Hindlimb muscle (tissue), 1 donor: Measurements from ENCODE around the gene CDH10. TPM values are rescaled to one million over a fixed set of nuclear protein-coding genes. Genes with fewer than 3 reads are reported as not detected.
A peak's percentile ranks its signal among the peaks of the same experiment; 100 is the strongest.

ENCODE experiments used
- DNase-seq: peaks from one replicate; pipeline ENCODE4 v3.0.0-alpha.2; 2013
- polyA plus RNA-seq: library from polyadenylated mRNA; unstranded; fragments of 120-200 nt; gene quantifications from one replicate; pipeline ENCODE4 v1.2.1, GENCODE V29; 2013; ENCODE audit not compliant: insufficient read length

Gene CDH10
- polyA plus RNA-seq = 0.26 TPM

DNA sequence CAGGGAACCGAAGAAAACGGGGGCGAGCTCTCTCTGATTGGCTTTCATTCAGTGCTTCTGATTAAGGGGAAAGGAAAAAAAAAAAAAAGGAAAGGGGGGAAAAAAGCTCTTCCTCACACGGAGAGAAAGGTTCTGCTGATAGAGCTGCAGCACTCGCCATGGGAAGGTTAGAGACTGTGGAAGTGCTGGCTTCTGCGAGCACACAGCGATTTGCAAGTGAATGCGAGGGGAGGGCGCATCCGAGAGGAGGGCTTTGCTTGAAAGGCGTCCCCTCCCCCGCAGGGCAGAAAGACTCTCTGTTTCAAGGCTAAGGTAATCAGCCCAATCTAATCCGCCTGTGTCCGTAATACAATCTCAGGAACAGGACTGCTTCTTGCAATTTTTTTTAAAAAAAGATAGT is at the start of gene CDH10:
TSS of gene CDH10 (minus strand) at position 218 of the 400 bp plus-strand sequence. CDS start 51,488 bp downstream, outside the sequence.
- peak; percentile 45 for DNase-seq

DNA sequence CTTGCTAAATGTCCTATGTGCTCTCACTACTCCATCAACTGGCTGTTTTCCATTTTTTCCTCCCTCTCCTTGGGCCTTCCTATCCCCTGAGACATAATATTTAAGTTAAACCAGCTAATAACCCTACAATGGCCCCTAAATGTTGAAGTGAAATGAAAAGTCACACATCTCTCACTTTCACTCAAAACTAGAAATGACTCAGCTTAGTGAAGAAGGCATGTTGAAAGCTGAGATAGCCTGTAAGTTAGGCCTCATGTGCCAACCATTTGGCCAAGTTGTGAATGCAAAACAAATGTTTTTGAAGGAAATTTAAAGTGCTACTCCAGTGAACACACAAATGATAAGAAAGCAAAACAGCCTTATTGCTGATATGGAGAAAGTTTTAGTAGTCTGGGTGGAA is 48.8 kb upstream of the CDH10 start:
- DNase-seq = no peak

DNA sequence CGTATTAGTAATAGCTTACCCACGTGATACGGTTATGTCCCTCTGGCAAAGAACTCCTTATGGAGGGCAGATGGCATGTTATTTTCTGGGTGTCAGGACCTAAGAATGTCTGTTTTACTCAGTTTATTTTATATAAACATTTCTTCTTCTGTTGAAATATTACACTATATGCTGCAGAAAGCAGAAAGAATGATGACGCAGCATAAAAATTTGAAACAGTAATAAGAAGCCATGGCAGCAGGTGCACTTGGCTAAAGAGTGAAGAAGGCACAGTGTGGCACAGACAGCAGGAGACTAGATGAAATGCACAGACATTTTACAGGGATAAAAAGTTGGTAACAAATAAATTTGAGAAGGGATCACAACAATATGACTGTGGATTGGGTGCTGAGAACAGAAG is 46.3 kb upstream of the CDH10 start:
- DNase-seq = no peak

DNA sequence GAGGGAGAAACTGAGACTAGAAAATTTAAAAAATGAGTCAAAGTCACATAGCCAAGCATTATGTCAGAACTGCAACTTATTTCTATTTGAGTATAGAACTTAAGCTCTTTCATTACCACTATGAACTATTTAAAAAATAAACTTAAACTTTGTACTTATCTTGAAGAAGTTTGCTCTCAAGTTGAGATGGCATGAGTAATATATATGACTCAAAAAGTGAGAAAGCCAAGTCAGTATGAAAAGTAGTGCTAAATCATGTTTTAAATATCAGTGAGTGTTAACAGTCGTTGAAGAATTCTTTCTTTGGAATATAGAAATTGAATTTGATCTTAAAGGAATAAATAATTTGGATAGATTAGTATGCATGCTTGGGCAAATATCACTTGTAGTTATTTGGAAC is 36.3 kb upstream of the CDH10 start:
- no peak for DNase-seq

DNA sequence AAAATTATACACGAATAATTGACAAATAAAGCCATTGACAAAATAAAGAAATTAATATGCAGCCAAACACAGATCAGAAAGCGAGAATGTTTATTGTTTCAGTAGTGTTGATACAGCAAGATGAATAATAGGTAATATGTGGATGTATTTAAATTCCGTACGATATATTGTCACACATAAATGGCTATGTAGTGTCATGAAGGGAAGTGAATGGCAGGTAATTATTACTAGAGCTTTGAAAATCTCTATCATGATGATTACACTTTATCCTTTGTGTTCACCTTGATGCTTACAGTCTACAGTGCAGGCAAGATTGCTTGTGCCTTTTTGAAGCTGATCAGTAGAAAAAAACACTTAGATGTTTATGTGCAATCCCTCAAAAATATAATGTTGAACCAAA is 23.3 kb upstream of the CDH10 start:
- DNase-seq = no peak

DNA sequence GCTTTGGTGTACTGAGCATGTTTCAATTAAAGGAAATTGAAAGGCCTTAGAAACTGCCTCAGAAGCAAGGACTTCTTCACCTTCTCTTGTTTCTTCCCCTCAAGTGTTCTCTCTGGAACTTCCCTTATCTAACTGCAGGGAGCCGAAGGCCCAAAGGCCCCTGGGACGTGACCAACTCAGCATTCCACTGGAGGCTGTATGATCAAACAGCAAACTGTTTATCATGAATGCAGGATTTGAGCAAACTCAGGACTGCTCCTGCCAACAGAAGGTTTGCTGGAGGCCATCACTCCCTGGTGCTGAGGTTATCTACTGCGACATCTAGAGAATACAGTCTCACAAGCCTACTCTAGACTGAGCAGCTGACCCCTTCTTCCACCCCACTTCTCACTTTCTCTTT is 4.8 kb upstream of the CDH10 start:
- DNase-seq = no peak

DNA sequence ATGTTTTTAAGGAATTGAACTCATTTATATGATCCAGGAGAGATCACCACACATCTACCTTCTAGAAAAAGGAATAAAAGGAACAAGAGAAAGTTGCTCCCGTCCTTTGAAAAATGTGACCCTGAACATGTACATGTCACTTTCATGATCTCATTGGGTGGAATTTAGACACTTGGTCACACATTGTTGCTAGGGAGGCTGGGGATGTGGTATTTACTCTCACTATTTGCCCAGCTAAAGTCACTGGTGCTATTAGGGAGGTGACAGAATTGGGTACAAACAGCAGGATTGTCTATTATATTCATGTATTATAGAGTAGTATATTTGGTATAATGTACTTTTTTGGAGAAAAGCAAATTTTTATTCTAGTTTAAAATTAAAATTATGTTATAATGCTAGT is 2.1 kb upstream of the CDH10 start:
- DNase-seq = no peak

DNA sequence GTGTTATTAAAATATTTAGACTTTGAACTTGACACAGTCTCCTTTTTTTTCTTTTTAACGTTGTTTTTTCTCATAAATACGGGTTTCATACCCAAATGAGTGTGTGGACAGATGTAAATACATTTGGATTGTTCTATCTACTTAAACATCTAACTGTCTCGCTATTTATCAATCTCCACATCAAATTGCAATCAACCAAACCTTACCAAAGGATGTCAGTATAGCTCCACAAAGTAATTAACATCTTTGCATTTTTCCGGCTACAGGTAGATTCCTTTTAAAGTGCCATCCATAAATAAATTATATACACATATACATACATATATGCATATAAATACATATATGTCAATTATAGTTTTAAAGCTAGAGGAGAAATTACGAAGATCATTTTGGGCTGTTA is 705 bp upstream of the CDH10 start:
- no peak for DNase-seq

DNA sequence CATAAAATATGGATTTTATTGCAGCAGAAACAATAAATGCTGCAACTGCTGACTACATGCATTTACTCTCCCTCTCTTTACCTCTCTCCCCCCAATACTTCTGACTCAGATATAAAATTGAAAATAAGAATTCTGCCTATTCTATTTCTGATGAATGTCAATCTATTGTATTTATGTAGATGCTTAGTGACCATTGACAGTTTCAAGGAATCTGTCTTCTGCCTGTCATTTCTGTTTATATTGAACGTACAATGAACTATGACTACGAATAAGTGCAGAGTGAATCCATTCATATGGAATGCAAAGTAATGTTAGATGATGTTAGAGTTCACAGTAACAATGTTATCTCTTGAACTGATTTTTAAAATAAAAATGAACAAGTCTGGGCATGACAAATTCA is 898 bp downstream of the CDH10 start:
- DNase-seq = no peak

DNA sequence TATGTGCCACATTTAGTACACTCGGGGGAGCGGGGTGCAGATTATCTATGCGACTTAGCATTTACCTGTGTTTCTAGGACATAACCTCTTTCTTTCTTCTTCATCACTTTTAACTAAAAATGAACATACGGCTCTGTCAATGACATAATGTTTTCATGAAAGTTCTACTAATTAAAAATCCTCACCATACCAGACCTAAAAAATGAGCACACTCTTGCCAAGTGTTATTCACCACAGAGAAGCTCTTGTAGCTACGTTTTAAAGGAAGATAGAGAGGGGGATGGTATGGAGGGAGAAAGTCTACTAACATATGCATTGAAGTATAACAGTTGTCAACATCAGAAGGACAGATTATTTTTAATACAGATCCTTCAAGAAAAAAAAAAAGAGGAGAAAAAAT is 1.6 kb downstream of the CDH10 start:
- no peak for DNase-seq

DNA sequence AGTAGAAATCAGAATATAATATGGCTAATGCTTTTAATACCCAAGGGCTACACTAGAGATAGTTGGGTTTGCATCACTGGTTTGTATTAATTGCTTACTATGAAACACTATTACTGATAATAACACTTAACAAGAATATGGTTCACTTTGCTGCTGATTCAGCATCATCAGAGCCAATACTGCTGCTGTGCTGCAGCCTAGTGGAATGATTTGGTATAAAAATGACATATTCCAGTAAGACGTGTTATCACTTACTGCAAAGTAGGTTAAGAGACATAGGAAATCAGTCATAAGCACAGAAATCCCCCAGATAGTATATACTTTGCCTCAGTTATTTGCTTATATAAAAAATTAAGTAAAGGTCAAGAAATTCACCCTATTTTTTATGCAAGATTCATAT is 2.8 kb downstream of the CDH10 start:
- DNase-seq = peak; percentile 34

DNA sequence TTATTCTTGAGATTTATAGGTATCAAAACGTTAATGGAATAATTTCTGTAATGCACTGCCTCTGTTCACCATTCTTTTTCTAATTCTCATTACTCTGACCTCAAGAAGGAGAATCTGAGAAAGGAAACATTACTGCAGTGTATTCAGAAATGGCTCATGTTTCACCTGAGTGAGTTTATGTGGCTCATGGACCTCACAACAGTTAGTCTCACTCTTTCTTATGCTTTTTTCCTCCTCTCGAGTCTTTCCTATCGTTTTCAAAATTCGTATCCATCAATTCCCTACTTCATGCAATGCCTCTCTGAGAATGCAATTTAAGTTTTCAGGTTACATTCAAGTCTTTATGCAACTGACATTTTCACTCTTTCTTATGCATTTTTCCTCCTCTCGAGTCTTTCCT is 9.6 kb downstream of the CDH10 start:
- DNase-seq = no peak

DNA sequence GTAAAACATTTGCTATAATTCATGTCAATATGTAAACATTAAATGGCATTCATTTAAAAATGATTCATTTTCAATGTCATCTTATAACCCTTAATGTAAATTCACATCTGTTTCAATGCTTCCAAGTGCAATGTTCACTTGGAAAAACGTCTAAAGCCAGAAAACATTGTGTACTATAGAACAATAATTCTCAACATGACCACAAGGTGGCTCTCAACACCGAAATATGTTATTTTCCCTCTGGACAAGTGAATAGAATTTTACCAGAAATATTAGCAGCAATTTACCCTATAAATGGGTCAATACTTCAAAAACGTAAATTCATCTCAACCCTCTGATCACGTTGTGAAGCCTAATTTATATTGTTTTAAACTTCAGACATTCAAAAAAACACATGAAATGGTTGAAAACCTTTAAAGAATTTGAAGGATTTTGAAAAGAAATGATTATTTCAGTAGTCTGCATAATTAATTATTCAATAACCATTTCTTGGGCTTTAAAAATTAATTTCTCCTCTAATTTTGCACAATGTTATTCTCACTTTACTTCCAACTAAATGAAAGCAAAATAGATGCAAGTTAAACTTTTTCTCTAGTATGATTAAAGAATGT is 11.0 kb downstream of the CDH10 start:
- DNase-seq = peak; percentile 59

DNA sequence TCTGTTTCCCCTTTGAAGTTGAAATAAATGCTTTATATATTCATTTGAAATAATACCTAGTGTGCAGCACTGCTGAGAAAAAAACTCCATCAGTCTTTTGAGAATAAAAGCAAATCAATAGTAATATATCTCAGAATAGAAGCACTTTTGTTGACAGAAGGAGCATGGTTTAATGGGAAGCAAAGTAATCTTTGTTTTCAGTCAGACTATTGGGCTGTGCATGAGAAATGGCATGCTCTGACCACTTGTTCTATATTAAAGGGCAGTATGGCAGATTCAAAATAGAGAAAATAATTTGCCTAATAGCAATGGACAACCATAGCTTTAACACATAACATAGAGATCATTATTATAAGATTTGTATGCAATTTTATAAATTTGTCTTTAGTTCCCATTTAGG is 12.4 kb downstream of the CDH10 start:
- DNase-seq = no peak

DNA sequence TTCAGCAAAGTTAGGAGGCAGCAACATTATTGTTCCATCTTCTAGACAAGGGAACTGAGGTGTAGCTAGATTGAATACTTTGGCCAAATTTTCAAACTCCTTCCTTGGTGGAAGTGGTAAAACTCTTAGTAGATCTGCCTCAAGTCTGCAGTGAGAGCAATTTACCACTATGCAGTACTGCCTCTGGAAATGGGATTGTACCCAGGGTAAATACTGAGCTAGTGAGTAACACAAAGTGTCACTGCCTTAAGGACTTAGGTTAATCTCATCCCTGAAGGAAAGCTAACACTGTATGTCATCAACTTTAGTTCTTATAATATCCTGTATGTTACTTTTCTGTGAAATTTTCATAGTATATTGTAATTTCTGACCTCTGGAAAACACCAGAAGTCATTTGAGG is 13.9 kb downstream of the CDH10 start:
- no peak for DNase-seq

DNA sequence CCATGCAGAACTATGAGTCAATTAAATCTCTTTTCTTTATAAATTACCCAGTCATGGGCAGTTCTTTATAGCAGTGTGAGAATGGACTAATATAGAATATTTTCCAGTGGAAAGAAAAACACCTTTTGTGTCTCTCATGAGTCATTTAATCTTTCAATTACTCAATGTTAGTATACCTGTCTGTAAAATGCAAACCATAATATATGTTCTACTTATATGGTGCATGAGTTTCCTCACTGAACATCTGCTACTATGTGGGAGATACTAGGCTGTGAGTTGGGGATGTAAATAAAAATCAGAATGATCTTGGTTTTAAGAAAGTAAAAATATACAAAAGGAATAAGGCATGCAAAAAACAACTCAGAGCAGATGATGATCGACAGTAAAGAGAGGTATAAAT is 15.0 kb downstream of the CDH10 start:
- no peak for DNase-seq

DNA sequence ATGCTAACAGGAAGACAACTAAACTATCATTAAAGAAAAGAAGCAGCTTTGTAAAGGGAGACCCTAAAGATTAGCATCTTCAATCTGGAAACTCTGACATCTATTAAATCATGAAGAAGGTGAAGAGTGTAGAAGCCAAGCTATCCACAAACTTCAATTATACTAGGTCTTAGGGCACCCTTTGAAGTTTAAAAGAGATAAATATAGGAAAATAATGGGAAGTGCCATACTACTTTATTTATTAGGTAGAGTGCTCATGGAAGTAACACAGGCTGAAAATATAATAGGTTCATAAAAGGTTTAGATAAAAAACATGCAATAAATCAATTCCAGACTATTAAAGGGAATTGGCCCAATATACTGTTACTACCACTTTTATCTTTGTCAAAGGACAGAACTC is 19.9 kb downstream of the CDH10 start:
- DNase-seq = no peak

DNA sequence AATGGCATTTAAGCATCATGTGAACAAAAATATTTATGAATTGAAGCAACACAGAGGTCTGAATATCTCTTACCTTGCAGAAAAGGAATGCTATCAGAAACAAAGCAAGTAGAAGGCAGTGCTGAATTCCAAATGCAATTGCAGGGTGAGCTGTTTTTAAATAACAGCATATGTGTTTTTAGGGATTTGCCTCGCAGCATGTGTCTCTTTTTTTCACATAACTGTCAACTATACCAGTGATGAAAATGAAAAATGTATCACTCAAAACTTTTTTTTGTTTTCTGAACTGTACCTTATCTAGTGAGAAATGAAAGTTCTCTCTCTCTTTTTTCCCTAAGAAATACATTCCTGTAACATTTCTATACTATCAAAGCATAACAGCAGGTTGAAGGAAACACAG is 21.2 kb downstream of the CDH10 start:
- DNase-seq = no peak

DNA sequence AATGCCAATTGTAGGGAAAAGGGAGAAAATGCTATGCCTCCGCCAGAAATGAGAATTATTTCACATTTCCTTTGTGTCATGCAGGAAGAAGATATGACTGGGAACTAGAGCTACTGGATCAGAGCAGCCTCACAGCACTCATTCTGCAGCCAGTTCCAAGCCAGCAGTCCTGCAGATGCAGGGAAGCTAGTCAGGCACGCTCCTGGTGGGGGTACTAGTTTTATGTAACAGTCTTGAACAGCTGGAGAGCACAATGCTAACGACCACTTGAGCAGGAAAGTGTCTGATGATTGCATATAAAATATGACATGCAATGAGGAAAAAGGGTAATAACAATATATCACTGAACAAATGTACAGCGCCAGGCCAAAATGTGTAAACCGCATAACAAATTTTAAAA is 21.7 kb downstream of the CDH10 start:
- peak; percentile 32 for DNase-seq

DNA sequence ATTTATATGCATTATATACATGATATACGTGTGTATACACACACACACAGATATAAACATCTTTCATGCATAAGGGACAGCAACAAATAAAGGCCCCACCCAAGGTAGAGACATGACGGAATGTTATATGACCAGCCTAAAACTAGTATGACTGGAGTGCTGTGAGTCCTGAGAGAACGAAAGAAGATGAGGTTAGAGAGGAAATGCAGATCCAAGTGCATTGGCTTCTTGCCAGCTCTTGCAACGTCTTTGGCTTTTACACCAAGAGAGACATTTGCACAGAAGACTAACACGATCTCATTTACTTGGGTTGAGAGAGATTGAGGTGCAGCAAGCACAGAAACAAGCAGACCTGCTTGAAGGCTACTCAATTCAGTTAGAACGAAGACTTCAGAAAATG is 23.0 kb downstream of the CDH10 start:
- peak; percentile 79 for DNase-seq

DNA sequence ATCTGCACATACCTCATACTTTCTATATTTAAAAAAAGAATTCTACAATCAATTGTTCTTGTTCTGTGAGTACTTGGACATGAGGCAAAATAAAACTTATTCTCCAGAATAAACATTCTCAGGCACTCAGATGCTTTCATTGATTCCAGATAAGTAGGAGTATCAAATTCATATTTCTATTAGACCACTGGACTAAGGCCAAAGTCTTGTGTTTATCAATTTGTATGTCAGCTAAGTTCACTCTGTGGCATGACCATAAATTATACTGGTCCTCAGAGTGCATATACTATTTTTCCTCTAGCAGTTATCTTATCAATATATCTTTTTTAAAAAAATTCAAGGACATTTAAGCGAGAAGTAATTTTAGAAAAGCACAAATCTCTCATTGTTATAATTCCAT is 28.2 kb downstream of the CDH10 start:
- DNase-seq = no peak

DNA sequence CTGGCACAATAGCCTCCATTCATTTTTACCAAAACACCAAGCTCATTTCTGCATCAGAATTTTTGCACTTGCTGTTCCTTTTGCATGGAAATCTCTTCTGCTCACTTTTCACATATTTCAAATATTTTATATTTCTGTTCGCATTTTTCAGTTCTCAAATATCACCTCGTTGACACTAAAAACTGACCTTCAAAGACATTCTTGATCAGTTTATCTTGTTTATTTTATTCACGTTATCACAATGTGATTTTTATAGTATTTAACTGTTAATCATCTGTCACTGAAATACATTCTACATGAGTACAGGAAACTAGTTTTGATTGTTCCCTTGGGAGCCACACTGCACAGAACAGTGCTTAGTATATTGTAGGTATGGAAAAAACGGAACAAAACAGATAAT is 29.6 kb downstream of the CDH10 start:
- no peak for DNase-seq

DNA sequence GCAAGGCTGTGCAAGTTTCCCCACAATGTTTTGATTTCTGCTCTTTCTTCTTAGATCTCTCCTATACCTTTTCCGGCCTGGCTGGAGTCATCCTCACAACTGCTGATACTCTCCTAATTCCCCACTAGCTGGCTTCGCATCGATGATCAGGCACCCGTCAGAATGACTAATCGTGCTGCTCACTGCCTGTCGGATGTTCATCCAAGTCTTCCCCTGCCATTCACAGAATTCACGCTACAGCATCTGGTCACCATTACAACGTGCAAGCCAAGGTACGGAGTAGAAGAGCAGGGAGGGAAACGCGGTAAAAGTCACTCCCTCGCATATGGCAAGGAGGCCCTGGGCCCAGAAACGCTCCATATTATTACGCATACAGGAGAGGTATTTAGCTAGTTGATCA is 35.1 kb downstream of the CDH10 start:
- DNase-seq = no peak

DNA sequence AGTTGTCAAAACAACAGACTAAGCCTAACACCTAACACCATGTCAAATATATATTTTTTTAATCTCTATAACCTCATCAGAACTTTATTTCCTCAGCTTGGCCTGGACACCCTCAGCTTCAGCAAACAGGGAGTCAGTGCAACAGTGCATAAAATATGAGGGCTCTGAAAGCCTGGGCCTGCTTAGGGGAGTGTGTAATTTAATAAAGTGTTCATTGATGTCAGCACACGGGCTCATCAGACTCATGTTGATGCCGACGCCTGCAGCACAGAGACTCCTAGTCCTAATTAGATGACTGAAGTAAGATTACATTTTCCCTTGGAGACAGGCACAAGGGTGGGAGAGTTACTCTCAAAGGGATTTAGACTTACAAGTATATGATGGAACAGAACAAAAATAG is 37.8 kb downstream of the CDH10 start:
- DNase-seq = no peak

DNA sequence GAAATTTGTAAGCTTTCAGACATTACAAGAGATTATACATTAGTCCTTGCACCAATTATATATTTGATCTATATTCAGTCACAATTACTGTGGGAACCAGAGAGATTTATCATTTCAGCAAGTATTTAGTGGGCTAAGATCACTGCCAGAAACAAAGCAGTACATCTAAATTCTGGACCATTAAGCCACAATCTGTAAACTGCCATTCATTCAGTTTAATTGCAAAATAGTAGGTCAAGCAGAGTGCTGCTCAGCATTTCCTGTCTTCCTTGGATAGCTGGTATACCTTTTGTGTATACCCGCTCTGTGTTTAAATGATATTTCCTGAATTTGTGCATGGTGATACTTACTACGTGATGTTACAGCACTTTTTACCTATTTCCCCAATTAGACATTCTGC is 42.6 kb downstream of the CDH10 start:
- DNase-seq = no peak

DNA sequence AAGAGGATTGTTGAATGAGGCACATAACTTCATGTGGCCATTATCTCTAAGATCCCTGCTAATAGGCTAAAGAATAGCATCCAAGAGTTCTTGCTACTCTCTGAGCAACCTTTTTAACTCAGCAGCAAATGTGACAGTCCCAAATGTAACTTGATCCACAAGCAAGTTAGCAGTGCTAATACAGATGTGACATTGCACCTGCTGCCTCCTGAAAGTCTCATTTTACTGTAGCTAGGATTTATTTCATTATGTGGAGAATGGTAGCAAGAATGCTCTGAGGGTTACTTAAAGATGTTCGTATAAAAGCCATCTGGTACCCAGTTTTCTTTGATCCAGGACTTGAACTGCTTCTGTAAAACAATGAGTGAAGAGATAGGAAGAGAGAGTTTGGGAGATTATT is 45.8 kb downstream of the CDH10 start:
- DNase-seq = no peak
